Stimulated activated CD4-positive, alpha-beta T cell treated with anti-CD3 and anti-CD28 coated beads, Interleukin-2, amount 100 ng/mL, for 24 hours (primary cell): ENCODE data around the gene PSMD11.
"Not testable (repeated sequence)": the region's sequence is repeated elsewhere in the genome, so short reads cannot be mapped to it uniquely, and the experiment has no call there.

Experiments used
- DNase-seq, 2 donors: peaks; one replicate each; pipeline ENCODE4 v3.0.0-alpha.2; 2020

Gene PSMD11

DNA sequence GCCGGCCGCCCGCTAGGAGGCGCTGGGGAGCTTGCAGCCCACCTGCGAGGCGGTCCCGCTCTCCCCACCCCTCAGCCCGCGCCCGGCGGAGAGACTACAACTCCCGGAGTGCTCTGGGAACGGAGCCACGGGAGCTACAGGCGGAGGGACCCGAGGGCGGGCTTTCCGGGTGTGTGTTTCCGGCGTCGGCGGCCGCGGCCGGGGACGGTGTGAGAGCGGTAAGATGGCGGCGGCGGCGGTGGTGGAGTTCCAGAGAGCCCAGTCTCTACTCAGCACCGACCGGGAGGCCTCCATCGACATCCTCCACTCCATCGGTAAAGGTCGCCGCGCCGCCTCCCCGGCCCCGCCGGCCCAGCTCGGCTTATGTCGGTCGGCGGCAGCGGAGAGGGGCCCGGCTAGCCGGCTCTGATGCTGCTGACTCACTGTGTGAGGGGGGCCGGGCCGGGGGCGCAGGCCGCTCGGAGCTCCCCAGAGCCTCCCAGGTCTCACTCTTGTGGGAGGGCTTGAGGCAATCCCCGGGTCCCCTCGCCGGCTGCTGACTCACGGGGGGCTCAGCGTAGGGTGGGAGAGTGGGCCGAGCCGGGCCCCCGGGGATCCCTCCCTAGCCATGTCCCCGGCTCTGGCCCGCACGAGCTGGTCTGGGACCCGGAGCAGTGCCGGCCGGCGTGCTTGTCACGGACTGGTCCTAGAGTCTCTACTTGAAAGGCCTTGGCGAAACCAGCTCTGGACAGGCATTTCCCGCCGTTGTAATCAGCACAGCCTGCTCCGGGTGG lies at the start of gene PSMD11:
PSMD11 (plus strand) TSS at position 210 of the 773 bp plus-strand sequence; CDS start at position 224, 14 bp downstream.
- DNase-seq = peak; percentile 99

DNA sequence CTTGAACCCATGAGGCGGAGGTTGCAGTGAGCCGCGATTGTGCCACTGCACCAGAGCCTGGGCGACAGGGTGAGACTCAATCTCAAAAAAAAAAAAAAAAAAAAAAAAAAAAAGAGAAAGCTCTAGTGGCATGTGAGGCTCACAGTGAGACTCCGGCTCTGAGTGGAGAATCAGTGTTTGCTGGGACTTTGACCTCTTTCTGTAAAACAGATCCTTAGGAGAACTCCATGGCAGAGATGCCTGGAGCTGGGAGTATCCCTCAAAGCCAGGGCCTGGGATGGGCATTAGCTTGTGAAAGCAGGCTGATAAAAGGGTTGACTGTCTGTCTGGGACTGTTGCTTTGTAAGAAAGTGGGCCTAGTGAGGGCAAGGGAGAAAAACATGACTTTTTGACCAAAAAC lies 48.0 kb upstream of the PSMD11 start:
- DNase-seq = no peak

GRCh38 chr17:32398946-32399345 lies 45.4 kb upstream of the PSMD11 start:
- DNase-seq = no peak

GRCh38 chr17:32410085-32410484 lies 34.2 kb upstream of the PSMD11 start:
- DNase-seq = not testable (repeated sequence)

GRCh38 chr17:32426894-32427293 lies 17.4 kb upstream of the PSMD11 start:
- DNase-seq = no peak

- DNase-seq = no peak
Measured at GRCh38 chr17:32429598-32429997, 14.7 kb upstream of the PSMD11 start.

GRCh38 chr17:32440722-32441121 lies 3.6 kb upstream of the PSMD11 start:
- DNase-seq = no peak

DNA sequence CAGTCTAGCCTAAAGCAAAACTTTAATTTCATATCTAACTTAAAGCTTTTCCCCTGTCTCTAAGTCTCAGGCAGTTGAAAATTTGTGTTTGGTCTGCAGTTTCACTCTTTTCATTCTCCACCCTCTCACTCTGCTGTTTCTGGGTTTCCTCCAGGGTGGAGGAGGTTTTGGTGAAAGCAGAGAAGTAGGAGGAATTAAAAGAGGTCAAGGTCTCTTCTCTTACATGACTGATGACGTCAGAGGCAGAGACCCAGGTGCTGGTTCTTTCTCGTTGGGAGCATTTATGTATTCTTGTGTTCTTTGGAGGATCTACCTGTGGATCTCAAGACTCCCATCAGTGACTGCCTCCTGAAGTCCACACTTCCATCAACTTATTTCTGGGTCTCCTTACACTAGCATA lies 2.4 kb upstream of the PSMD11 start:
- DNase-seq = no peak

DNA sequence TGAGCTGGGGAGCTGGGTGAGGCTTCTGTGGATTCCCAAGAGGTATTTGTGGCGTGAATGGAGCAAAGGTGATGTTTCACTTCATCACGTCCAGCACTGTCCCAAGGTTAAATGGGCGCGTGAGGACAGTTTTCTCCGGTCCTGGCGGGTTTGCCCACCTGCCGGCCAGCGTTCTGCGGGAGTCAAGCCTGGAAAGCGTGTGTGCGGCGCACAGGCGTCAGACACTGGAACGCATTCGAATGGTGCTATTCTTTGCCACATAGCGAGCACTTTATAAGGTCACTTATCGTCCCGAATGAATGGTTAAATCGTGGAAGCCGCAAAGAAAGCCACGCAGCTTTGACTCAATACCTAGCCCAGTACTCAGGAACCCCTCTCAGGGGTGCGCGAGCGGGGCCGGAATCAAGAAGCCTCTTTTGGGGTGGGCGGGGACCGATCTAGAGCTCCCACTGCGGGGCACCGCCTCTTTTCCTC lies 446 bp upstream of the PSMD11 start:
- no peak for DNase-seq

GRCh38 chr17:32445074-32445415 lies 735 bp downstream of the PSMD11 start:
- DNase-seq = peak; percentile 48 to 60

DNA sequence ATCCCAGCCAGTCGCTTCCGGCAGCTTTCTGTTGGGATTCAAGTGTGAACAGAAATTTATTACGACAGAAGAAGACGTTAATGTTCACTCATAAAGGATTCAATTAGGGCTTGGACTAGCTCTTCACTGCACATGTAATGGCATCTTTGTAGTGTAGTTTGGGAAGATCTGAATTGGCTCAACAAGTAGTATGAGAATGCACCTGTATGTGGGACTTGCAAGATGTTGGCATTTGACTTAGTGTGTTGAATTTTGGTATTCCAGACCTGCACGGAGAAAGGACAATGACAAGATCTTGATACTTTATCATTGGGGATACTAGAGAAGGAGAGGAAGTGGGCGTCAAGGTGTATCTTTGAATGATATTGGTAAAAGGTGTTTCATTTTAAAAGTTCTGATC lies 1.2 kb downstream of the PSMD11 start:
- DNase-seq = no peak

DNA sequence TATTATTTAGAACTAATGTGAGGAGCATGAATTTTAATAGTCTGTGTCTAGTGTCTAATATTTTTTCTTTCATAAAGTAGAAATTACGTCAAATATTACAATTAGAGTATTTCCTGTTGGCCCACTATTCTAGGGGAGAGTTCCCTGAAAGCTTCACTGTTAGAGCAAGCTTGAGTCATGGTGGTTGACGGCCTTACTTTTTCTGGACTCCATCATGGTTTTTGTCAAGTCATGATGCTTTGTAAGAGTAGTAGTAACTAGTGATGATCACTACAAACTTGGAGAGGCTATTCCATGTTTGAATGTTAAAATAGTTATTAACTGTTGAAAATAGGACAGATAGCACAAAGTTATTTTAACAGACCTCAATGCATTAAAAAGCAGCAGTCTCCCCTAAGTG lies 1.7 kb downstream of the PSMD11 start:
- DNase-seq = no peak

DNA sequence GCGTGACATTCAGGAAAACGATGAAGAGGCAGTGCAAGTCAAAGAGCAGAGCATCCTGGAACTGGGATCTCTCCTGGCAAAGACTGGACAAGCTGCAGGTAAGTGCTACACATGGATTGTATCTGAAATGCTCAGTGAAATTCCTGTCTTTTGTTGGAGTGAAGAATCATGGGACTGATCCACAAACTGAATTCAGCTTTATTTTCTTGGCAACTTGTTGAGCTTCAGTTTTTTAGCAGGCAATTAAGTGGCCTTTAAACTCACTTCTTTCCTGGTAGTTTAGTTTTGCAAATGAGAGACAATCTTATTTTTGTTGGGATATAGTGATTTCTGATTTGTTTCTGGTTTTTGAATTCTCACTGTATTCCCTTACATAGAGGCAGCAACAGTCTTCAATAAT lies 2.6 kb downstream of the PSMD11 start:
- DNase-seq = no peak

DNA sequence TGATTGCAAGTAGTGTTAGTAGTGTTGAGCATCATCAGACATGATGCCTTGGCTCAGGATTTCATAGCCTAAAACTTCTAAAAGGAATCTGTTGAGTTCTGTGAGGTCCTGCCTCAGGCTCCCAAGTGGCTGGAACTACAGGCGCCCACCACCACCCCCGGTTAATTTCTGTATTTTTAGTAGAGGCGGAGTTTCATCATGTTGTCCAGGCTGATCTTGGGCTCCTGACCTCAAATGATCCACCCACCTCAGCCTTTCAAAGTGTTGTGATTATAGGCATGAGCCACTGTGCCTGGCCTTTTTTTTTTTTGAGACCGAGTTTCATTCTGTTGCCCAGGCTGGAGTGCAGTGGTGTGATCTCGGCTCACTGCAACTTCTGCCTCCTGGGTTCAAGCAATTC lies 5.7 kb downstream of the PSMD11 start:
- no peak for DNase-seq

GRCh38 chr17:32450379-32450778 lies 6.1 kb downstream of the PSMD11 start:
- not testable (repeated sequence) for DNase-seq

GRCh38 chr17:32451879-32452278 lies 7.6 kb downstream of the PSMD11 start:
- no peak for DNase-seq

DNA sequence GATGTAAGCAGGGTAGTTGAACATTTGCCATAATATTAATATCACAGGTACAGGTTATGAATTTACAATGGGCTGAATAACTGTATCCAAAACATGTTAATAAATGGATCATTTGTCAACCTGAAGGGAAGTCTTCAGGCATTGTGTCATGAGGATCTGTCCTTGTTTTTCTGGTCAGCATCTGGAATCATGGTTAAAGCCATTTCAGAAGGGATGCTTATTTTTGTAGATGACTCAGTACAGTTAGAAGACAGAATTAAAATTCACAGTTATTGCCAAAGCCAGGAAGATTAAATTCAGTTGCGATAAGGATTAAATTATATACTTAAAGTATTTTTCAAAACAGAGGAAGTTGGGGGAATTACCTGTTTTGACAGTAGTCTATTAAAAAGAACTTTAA lies 8.0 kb downstream of the PSMD11 start:
- DNase-seq = no peak

- DNase-seq = no peak
Measured at GRCh38 chr17:32453370-32453769, 9.1 kb downstream of the PSMD11 start.

GRCh38 chr17:32458371-32458770 lies 14.1 kb downstream of the PSMD11 start:
- no peak for DNase-seq

DNA sequence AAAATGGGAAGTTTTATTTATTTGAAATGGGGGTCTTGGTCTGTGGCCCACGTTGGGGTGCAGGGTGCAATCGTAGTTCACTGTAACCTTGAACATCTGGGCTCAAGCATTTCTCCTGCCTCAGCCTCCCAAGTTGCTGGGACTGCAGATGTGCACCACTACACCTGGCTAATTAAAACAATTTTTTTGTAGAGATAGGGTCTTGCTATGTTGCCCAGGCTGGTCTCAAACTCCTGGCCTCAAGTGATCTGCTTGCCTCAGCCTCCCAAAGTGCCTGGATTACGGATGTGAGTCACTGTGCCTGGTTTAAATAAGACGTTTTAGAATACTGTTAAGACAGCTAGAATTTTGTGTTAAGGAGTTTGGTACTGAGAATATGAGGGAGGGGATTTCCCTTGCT lies 15.7 kb downstream of the PSMD11 start:
- no peak for DNase-seq

DNA sequence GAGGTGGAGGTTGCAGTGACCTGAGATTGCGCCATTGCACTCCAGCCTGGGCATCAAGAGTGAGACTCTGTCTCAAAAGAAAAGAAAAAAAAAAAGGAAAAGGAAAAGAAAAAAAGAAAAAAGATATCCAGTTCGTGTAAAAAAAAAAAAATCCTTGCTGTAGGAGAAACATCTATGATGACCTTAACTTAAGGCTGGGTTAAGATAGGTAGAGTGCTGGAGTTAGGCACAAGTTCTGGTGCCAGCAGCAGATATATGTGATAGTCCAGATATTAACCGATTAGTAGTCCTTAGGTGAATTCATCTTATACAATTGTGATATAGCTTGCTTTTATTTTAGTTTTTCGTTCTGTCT lies 17.2 kb downstream of the PSMD11 start:
- no peak for DNase-seq

GRCh38 chr17:32461853-32462617 lies 17.7 kb downstream of the PSMD11 start:
- peak; percentile 73 to 80 for DNase-seq

- DNase-seq = no peak
Measured at GRCh38 chr17:32463304-32463703, 19.0 kb downstream of the PSMD11 start.

- no peak for DNase-seq
Measured at GRCh38 chr17:32464374-32464773, 20.1 kb downstream of the PSMD11 start.
